Stimulated activated memory B cell treated with anti-CD40 and anti-IgM and Interleukin-4, amounts not matched to agents 10 μg/mL and 1 μg/mL and 100 μg/mL, for 72 hours (primary cell): ENCODE results near the gene ALDH18A1.
A peak's percentile ranks its signal among the peaks of the same experiment; 100 is the strongest.
"Not testable (repeated sequence)": the region's sequence is repeated elsewhere in the genome, so short reads cannot be mapped to it uniquely, and the experiment has no call there.

Source experiments
- ATAC-seq: fragments of 150-1000 bp; cut with Tn5 transposase; 2 replicates; pipeline ENCODE4 v1.10.0; 2021
- H3K27ac Mint-ChIP-seq: one replicate; pipeline ENCODE4 v1.8.0; 2022; ENCODE audit warnings: mild to moderate bottlenecking, mixed read lengths
- H3K27me3 Mint-ChIP-seq: one replicate; pipeline ENCODE4 v1.8.0; 2022; ENCODE audit warnings: mixed read lengths
- H3K36me3 Mint-ChIP-seq: one replicate; pipeline ENCODE4 v1.8.0; 2022; ENCODE audit warnings: mixed read lengths
- H3K4me1 Mint-ChIP-seq: one replicate; pipeline ENCODE4 v1.8.0; 2022; ENCODE audit warnings: mixed read lengths
- H3K4me3 Mint-ChIP-seq: one replicate; pipeline ENCODE4 v1.8.0; 2022; ENCODE audit warnings: mild to moderate bottlenecking, moderate library complexity, mixed read lengths
- H3K9me3 Mint-ChIP-seq: one replicate; pipeline ENCODE4 v1.8.0; 2022; ENCODE audit warnings: mixed read lengths

Gene ALDH18A1

DNA sequence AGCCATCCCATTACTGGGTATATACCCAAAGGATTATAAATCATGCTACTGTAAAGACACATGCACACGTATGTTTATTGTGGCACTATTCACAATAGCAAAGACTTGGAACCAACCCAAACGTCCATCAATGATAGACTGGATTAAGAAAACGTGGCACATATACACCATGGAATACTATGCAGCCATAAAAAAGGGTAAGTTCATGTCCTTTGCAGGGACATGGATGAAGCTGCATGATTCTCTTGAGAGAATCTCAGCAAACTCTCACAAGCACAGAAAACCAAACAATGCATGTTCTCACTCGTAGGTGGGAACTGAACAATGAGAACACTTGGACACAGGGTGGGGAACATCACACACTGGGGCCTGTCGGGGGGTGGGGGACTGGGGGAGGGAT lies 36.1 kb downstream of the ALDH18A1 start:
- not testable (repeated sequence) for H3K4me3 Mint-ChIP-seq, H3K27ac Mint-ChIP-seq, H3K4me1 Mint-ChIP-seq, H3K27me3 Mint-ChIP-seq, ATAC-seq, H3K9me3 Mint-ChIP-seq
- peaks cover 72% of the 10 kb centered on the region for H3K36me3 Mint-ChIP-seq

GRCh38 chr10:95618101-95618500 lies 38.4 kb downstream of the ALDH18A1 start:
- H3K27ac Mint-ChIP-seq = no peak overlapping the region
- no peaks in the 10 kb centered on the region for H3K4me1 Mint-ChIP-seq
- no peaks in the 10 kb centered on the region for H3K27me3 Mint-ChIP-seq
- no peak for ATAC-seq
- no peaks in the 10 kb centered on the region for H3K9me3 Mint-ChIP-seq
- H3K4me3 Mint-ChIP-seq = no peak overlapping the region
- H3K36me3 Mint-ChIP-seq = peaks cover 76% of the 10 kb centered on the region

- H3K27me3 Mint-ChIP-seq = no peaks in the 10 kb centered on the region
These were observed 40.1 kb downstream of the ALDH18A1 start for GRCh38 chr10:95616446-95616845.

DNA sequence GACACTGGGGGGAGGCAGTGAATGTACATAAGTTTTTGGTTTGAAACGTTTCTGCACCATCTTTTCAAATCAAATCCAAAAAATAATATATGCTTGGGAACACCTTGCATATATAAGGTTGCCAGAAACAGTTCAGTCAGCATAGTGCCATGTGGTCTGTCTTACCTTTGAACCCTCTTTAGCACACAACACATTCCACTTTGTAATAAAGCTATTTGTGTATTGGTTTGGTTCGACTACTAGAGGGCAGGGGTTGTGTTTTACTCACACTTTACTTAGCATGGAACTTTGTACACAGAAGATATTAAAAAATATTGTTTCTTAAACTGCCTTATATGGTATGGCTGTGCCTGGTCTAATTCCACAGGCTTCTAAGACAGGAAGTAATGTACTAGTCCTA lies 43.2 kb downstream of the ALDH18A1 start:
- Mint-ChIP-seq H3K27ac (no peak overlapping the region), H3K4me3 (no peak overlapping the region), H3K36me3 (peaks cover 88% of the 10 kb centered on the region), H3K9me3 (no peaks in the 10 kb centered on the region), H3K4me1 (no peaks in the 10 kb centered on the region), H3K27me3 (no peaks in the 10 kb centered on the region)
- ATAC-seq = no peak

More at GRCh38 chr10:95616446-95616845, 40.1 kb downstream of the ALDH18A1 start:
- no peak overlapping the region for H3K4me3 Mint-ChIP-seq
- H3K36me3 Mint-ChIP-seq = peaks cover 85% of the 10 kb centered on the region
- H3K4me1 Mint-ChIP-seq = no peaks in the 10 kb centered on the region
- H3K9me3 Mint-ChIP-seq = no peaks in the 10 kb centered on the region
- no peak for ATAC-seq
- no peak overlapping the region for H3K27ac Mint-ChIP-seq

- no peak overlapping the region for H3K4me3 Mint-ChIP-seq
- no peaks in the 10 kb centered on the region for H3K27me3 Mint-ChIP-seq
- no peaks in the 10 kb centered on the region for H3K4me1 Mint-ChIP-seq
- no peak overlapping the region for H3K27ac Mint-ChIP-seq
- peaks cover 92% of the 10 kb centered on the region for H3K36me3 Mint-ChIP-seq
- no peak for ATAC-seq
- no peaks in the 10 kb centered on the region for H3K9me3 Mint-ChIP-seq
These were observed 45.8 kb downstream of the ALDH18A1 start for GRCh38 chr10:95610727-95611126.

DNA sequence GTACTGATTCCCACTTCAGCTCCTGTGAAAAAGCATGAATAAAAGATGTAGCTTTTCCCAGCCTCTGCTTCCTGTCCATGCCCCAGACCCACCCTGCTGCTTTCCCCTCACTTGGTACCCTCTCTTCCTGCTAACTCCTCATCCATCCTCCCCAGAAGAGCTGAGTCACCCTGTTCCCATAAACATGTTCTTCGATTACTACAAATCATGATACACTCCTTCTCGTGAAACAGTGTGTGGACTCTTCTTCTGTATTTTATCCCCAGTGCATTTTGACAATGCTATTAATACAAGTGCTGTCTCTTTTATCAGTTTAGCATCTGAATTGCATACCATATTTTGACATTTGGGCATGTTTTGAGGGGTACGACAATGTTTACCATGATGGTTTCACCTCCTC lies 49.6 kb downstream of the ALDH18A1 start:
- no peaks in the 10 kb centered on the region for H3K4me1 Mint-ChIP-seq
- peaks cover 72% of the 10 kb centered on the region for H3K36me3 Mint-ChIP-seq
- no peak overlapping the region for H3K4me3 Mint-ChIP-seq
- no peak overlapping the region for H3K27ac Mint-ChIP-seq
- H3K9me3 Mint-ChIP-seq = no peaks in the 10 kb centered on the region
- ATAC-seq = no peak
- H3K27me3 Mint-ChIP-seq = no peaks in the 10 kb centered on the region

GRCh38 chr10:95605163-95605562 lies 51.3 kb downstream of the ALDH18A1 start:
- Mint-ChIP-seq H3K27ac (no peak overlapping the region), H3K27me3 (no peaks in the 10 kb centered on the region), H3K4me1 (no peaks in the 10 kb centered on the region), H3K36me3 (peaks cover 56% of the 10 kb centered on the region), H3K4me3 (no peak overlapping the region), H3K9me3 (no peaks in the 10 kb centered on the region)
- ATAC-seq = no peak

DNA sequence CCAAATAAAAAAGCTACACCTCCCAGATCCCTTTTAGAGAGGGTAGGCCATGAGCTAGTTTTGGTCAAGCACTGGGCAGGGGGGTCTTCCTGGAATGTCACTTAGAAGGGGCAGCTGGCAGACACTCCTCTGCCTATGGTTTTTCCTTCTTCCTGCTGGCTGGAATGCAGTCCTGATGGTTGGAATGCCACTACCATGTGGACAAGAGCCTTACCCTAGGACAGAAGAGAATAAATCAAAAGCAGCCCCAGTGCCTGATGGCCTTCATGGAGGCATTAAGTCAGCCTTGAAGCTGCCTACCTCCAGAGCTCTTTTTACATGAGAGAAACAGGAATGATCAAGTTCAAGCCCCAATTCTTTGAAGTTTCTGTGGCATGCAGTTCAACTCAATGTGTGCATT lies 51.9 kb downstream of the ALDH18A1 start:
- Mint-ChIP-seq H3K4me1 (no peaks in the 10 kb centered on the region), H3K27ac (no peak overlapping the region), H3K36me3 (peaks cover 50% of the 10 kb centered on the region), H3K9me3 (no peaks in the 10 kb centered on the region), H3K4me3 (no peak overlapping the region), H3K27me3 (no peaks in the 10 kb centered on the region)
- ATAC-seq = no peak

- Mint-ChIP-seq H3K27me3 (peaks cover 9% of the 10 kb centered on the region), H3K4me3 (no peak overlapping the region), H3K27ac (no peak overlapping the region), H3K36me3 (peaks cover 29% of the 10 kb centered on the region), H3K9me3 (no peaks in the 10 kb centered on the region), H3K4me1 (no peaks in the 10 kb centered on the region)
- no peak for ATAC-seq
These were observed 54.1 kb downstream of the ALDH18A1 start for GRCh38 chr10:95602382-95602781.

GRCh38 chr10:95601116-95601719 lies 55.3 kb downstream of the ALDH18A1 start:
- no peak overlapping the region for H3K27ac Mint-ChIP-seq
- peak; percentile 69 for ATAC-seq
- H3K4me1 Mint-ChIP-seq = no peaks in the 10 kb centered on the region

GRCh38 chr10:95600158-95600557 lies 56.4 kb downstream of the ALDH18A1 start:
- H3K27me3 Mint-ChIP-seq = peaks cover 20% of the 10 kb centered on the region
- H3K27ac Mint-ChIP-seq = no peak overlapping the region
- H3K9me3 Mint-ChIP-seq = no peaks in the 10 kb centered on the region
- H3K4me1 Mint-ChIP-seq = no peaks in the 10 kb centered on the region
- H3K4me3 Mint-ChIP-seq = no peak overlapping the region
- ATAC-seq = no peak
- peaks cover 6% of the 10 kb centered on the region for H3K36me3 Mint-ChIP-seq

More at GRCh38 chr10:95601116-95601719, 55.3 kb downstream of the ALDH18A1 start:
- Mint-ChIP-seq H3K36me3 (peaks cover 17% of the 10 kb centered on the region), H3K4me3 (no peak overlapping the region), H3K27me3 (peaks cover 17% of the 10 kb centered on the region), H3K9me3 (no peaks in the 10 kb centered on the region)

GRCh38 chr10:95597788-95598187 lies 58.7 kb downstream of the ALDH18A1 start:
- Mint-ChIP-seq H3K27me3 (peaks cover 24% of the 10 kb centered on the region), H3K9me3 (no peaks in the 10 kb centered on the region), H3K27ac (no peak overlapping the region), H3K36me3 (no peaks in the 10 kb centered on the region), H3K4me1 (no peaks in the 10 kb centered on the region), H3K4me3 (no peak overlapping the region)
- ATAC-seq = no peak

- Mint-ChIP-seq H3K4me1 (no peaks in the 10 kb centered on the region), H3K27me3 (peaks cover 7% of the 10 kb centered on the region), H3K36me3 (no peaks in the 10 kb centered on the region), H3K4me3 (no peak overlapping the region), H3K9me3 (no peaks in the 10 kb centered on the region), H3K27ac (no peak overlapping the region)
- ATAC-seq = no peak
These were observed 68.5 kb downstream of the ALDH18A1 start for GRCh38 chr10:95588025-95588424.

- Mint-ChIP-seq H3K4me3 (no peak overlapping the region), H3K27me3 (peaks cover 37% of the 10 kb centered on the region), H3K9me3 (no peaks in the 10 kb centered on the region), H3K36me3 (no peaks in the 10 kb centered on the region), H3K27ac (no peak overlapping the region), H3K4me1 (no peaks in the 10 kb centered on the region)
- peak; percentile 20 for ATAC-seq
These were observed 76.5 kb downstream of the ALDH18A1 start for GRCh38 chr10:95579835-95580535.

DNA sequence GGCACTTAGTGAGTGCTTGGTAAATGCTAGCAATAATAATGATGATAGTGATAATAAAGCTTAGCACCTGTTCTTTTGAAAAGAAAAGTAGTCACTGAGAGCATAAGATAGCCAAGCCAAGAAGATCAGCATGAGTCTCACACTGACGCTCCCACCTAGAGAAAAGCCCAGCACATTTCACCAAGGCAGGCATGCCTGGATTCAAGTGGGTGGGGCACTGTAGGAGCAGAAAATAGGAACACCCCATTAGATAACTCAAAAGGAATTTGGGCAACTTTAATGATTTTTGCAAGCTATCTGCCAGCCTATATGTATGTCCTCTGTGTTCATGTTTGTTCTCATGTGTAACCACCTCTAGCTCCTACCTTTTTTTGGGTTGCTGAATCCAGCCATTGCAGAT lies 77.2 kb downstream of the ALDH18A1 start:
- no peaks in the 10 kb centered on the region for H3K36me3 Mint-ChIP-seq
- H3K4me1 Mint-ChIP-seq = no peaks in the 10 kb centered on the region
- H3K27ac Mint-ChIP-seq = no peak overlapping the region
- no peak for ATAC-seq
- H3K4me3 Mint-ChIP-seq = no peak overlapping the region
- peaks cover 39% of the 10 kb centered on the region for H3K27me3 Mint-ChIP-seq
- no peaks in the 10 kb centered on the region for H3K9me3 Mint-ChIP-seq

DNA sequence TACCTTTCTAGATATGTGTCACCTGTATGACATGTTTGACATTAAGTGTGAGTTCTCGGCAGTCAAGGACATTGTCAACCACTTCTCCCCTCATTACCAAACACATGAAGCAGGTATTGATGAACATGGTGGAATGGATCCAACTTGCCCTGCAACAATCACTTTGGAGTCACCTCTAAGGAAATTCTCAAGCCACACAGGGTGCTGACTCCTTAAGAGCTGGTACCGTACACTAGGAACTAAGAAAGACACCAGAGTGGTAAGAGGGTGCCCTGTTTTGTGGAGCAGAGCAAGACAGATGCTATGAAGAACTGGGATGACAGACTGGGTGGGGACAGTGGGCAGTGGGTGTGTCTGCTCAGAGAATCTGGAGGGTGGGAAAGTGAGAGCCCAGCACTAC lies 77.9 kb downstream of the ALDH18A1 start:
- Mint-ChIP-seq H3K27ac (no peak overlapping the region), H3K27me3 (peaks cover 46% of the 10 kb centered on the region), H3K4me1 (no peaks in the 10 kb centered on the region), H3K4me3 (no peak overlapping the region), H3K9me3 (no peaks in the 10 kb centered on the region), H3K36me3 (no peaks in the 10 kb centered on the region)
- ATAC-seq = peak; percentile 39
